ENCODE data around the gene TSR3.

Gene TSR3

GRCh38 chr16:1351215-1351581 lies 480 bp downstream of the TSR3 start:
- no peak for DNase-seq (ENCODE audit: low read depth in 2 of 2)

- no peak for DNase-seq (ENCODE audit: low read depth in 2 of 2)
Measured at GRCh38 chr16:1350691-1351090, 987 bp downstream of the TSR3 start.

- no peak for DNase-seq (ENCODE audit: low read depth in 2 of 2)
Measured at GRCh38 chr16:1349951-1350350, 1.7 kb downstream of the TSR3 start.

- DNase-seq (ENCODE audit: low read depth in 2 of 2): no peak
Measured at GRCh38 chr16:1349351-1349750, 2.3 kb downstream of the TSR3 start.

GRCh38 chr16:1348926-1349325 lies 2.8 kb downstream of the TSR3 start:
- DNase-seq (ENCODE audit: low read depth in 2 of 2): no peak

- no peak for DNase-seq (ENCODE audit: low read depth in 2 of 2)
Measured at GRCh38 chr16:1348441-1348840, 3.2 kb downstream of the TSR3 start.

GRCh38 chr16:1347962-1348361 lies 3.7 kb downstream of the TSR3 start:
- no peak for DNase-seq (ENCODE audit: low read depth in 2 of 2)

- DNase-seq (ENCODE audit: low read depth in 2 of 2): no peak
Measured at GRCh38 chr16:1347286-1347855, 4.3 kb downstream of the TSR3 start.

- no peak for DNase-seq (ENCODE audit: low read depth in 2 of 2)
Measured at GRCh38 chr16:1346422-1347285, 5.0 kb downstream of the TSR3 start.

GRCh38 chr16:1345651-1346421 lies 5.8 kb downstream of the TSR3 start:
- DNase-seq (ENCODE audit: low read depth in 2 of 2): no peak

GRCh38 chr16:1345087-1345486 lies 6.6 kb downstream of the TSR3 start:
- DNase-seq (ENCODE audit: low read depth in 2 of 2): no peak

GRCh38 chr16:1344499-1344898 lies 7.2 kb downstream of the TSR3 start:
- no peak for DNase-seq (ENCODE audit: low read depth in 2 of 2)

- no peak for DNase-seq (ENCODE audit: low read depth in 2 of 2)
Measured at GRCh38 chr16:1343428-1344242, 8.0 kb downstream of the TSR3 start.

GRCh38 chr16:1342526-1343427 lies 8.9 kb downstream of the TSR3 start:
- DNase-seq (ENCODE audit: low read depth in 2 of 2): peak; percentile 2 to 11

GRCh38 chr16:1341495-1342420 lies 9.9 kb downstream of the TSR3 start:
- DNase-seq (ENCODE audit: low read depth in 2 of 2): no peak

- DNase-seq (ENCODE audit: low read depth in 2 of 2): no peak
Measured at GRCh38 chr16:1340730-1341494, 10.8 kb downstream of the TSR3 start.

GRCh38 chr16:1338855-1339675 lies 12.6 kb downstream of the TSR3 start:
- DNase-seq (ENCODE audit: low read depth in 2 of 2): no peak

- DNase-seq (ENCODE audit: low read depth in 2 of 2): no peak
Measured at GRCh38 chr16:1338119-1338730, 13.5 kb downstream of the TSR3 start.
